HG02678 (cell line): ENCODE data around the gene ENOPH1.
"Not testable (repeated sequence)": the region's sequence is repeated elsewhere in the genome, so short reads cannot be mapped to it uniquely, and the experiment has no call there.

Experiments used
- ATAC-seq: cut with Tn5 transposase; IDR thresholded peaks from one replicate; pipeline ENCODE4 v1.9.1; 2021; ENCODE audit warnings: mild to moderate bottlenecking, moderate library complexity; ENCODE audit not compliant: unreplicated experiment

ENOPH1 gene

GRCh38 chr4:82467471-82467870 lies 37.1 kb downstream of the ENOPH1 start:
- no peak for ATAC-seq

- no peak for ATAC-seq
Observed at GRCh38 chr4:82469791-82470345, 39.5 kb downstream of the ENOPH1 start.

- not testable (repeated sequence) for ATAC-seq
Observed at GRCh38 chr4:82473080-82473479, 42.7 kb downstream of the ENOPH1 start.

GRCh38 chr4:82473621-82474164 lies 43.3 kb downstream of the ENOPH1 start:
- no peak for ATAC-seq

- ATAC-seq: not testable (repeated sequence)
Observed at GRCh38 chr4:82475931-82476330, 45.5 kb downstream of the ENOPH1 start.

GRCh38 chr4:82477469-82477868 lies 47.1 kb downstream of the ENOPH1 start:
- not testable (repeated sequence) for ATAC-seq

- ATAC-seq: no peak
Observed at GRCh38 chr4:82479562-82479961, 49.2 kb downstream of the ENOPH1 start.

- ATAC-seq: no peak
Observed at GRCh38 chr4:82480771-82481505, 50.5 kb downstream of the ENOPH1 start.

- ATAC-seq: no peak
Observed at GRCh38 chr4:82481506-82481840, 51.1 kb downstream of the ENOPH1 start.

- ATAC-seq: no peak
Observed at GRCh38 chr4:82482387-82482786, 52.0 kb downstream of the ENOPH1 start.

- ATAC-seq: no peak
Observed at GRCh38 chr4:82484996-82485783, 54.8 kb downstream of the ENOPH1 start.

- no peak for ATAC-seq
Observed at GRCh38 chr4:82489076-82489475, 58.7 kb downstream of the ENOPH1 start.

GRCh38 chr4:82489987-82490386 lies 59.6 kb downstream of the ENOPH1 start:
- ATAC-seq: no peak

- ATAC-seq: no peak
Observed at GRCh38 chr4:82491251-82491960, 61.0 kb downstream of the ENOPH1 start.

- ATAC-seq: no peak
Observed at GRCh38 chr4:82493721-82494425, 63.5 kb downstream of the ENOPH1 start.

- ATAC-seq: no peak
Observed at GRCh38 chr4:82495666-82496065, 65.3 kb downstream of the ENOPH1 start.

GRCh38 chr4:82496349-82496748 lies 66.0 kb downstream of the ENOPH1 start:
- ATAC-seq: no peak

- ATAC-seq: no peak
Observed at GRCh38 chr4:82499738-82500434, 69.5 kb downstream of the ENOPH1 start.

GRCh38 chr4:82500435-82501153 lies 70.2 kb downstream of the ENOPH1 start:
- no peak for ATAC-seq
